Adrenal gland (tissue), 5 donors: ENCODE data around the gene DNAJC1.

Source experiments
- CTCF ChIP-seq, 6 experiments: fragments of 450-650 bp in 4 of 6; fragments of 200-600 bp in 2 of 6; sonication (generic) in 1 of 6; IDR thresholded peaks; 1 replicate in 5 of 6; 2 replicates in 1 of 6; pipeline versions ENCODE4 v1.5.1 to v1.8.0; 2016 to 2021; ENCODE audit warnings: antibody characterized with exemption in 6 of 6, mild to moderate bottlenecking in 2 of 6, moderate library complexity in 1 of 6
- POLR2A ChIP-seq, 2 donors: fragments of 450-650 bp; IDR thresholded peaks; one replicate each; pipeline ENCODE4 v1.6.1; 2017; ENCODE audit warnings: antibody characterized with exemption in 2 of 2, mild to moderate bottlenecking in 2 of 2, moderate library complexity in 1 of 2
- donor health status: DM: no; HTN: no; CAD: no.

DNA sequence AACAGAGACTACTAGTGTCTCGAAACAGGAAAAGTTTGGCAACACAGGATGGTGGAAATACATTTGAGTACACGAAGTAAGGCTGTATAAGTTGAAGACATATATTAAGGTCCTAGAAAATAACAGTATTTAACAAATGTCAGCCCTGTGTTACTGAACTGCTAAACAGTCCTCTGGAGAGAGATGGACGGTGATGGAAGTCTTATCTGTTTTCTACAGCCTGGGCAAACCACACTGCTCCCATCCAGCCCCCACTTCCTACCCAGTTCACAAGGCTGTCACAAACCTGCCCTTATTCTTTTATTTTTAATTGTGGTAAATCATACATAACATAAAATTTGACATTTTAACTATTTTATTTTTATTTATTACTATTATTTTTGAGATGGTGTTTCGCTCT is 179.1 kb downstream of the DNAJC1 start:
- no peak for TF ChIP-seq POLR2A (IDR thresholded peaks at IDR 0.05)
- TF ChIP-seq CTCF (IDR thresholded peaks at IDR 0.05), result no peak
